ENCODE results near the gene LYL1.

The LYL1 gene

GRCh38 chr19:13071444-13072187 lies 31.0 kb downstream of the LYL1 start:
- no peak for DNase-seq

- DNase-seq, result no peak
Observed at GRCh38 chr19:13070425-13071140, 32.1 kb downstream of the LYL1 start.

- no peak for DNase-seq
Observed at GRCh38 chr19:13069415-13070359, 33.0 kb downstream of the LYL1 start.

GRCh38 chr19:13068085-13068846 lies 34.4 kb downstream of the LYL1 start:
- DNase-seq, result no peak

GRCh38 chr19:13066933-13067807 lies 35.5 kb downstream of the LYL1 start:
- DNase-seq, result no peak

GRCh38 chr19:13066226-13066625 lies 36.4 kb downstream of the LYL1 start:
- no peak for DNase-seq

- no peak for DNase-seq
Observed at GRCh38 chr19:13064092-13064489, 38.6 kb downstream of the LYL1 start.

GRCh38 chr19:13063461-13064091 lies 39.1 kb downstream of the LYL1 start:
- no peak for DNase-seq

GRCh38 chr19:13062317-13062716 lies 40.3 kb downstream of the LYL1 start:
- no peak for DNase-seq

GRCh38 chr19:13060964-13061927 lies 41.4 kb downstream of the LYL1 start:
- peak; percentile 82 for DNase-seq

- DNase-seq, result no peak
Observed at GRCh38 chr19:13060233-13060963, 42.3 kb downstream of the LYL1 start.

- no peak for DNase-seq
Observed at GRCh38 chr19:13058951-13059660, 43.6 kb downstream of the LYL1 start.

- DNase-seq, result no peak
Observed at GRCh38 chr19:13057744-13058143, 44.9 kb downstream of the LYL1 start.

- no peak for DNase-seq
Observed at GRCh38 chr19:13057147-13057572, 45.5 kb downstream of the LYL1 start.

GRCh38 chr19:13056052-13056660 lies 46.5 kb downstream of the LYL1 start:
- no peak for DNase-seq

- no peak for DNase-seq
Observed at GRCh38 chr19:13055213-13056051, 47.2 kb downstream of the LYL1 start.
